ENCODE measurements around the gene COL4A2.
A peak's percentile ranks its signal among the peaks of the same experiment; 100 is the strongest.

Gene COL4A2

GRCh38 chr13:110557610-110558305, 250.7 kb downstream of the COL4A2 start:
- TF ChIP-seq FOXK2 (IDR thresholded peaks at IDR 0.05) = no peak
- no peak for TF ChIP-seq FOXM1 (IDR thresholded peaks at IDR 0.05; ENCODE audit: borderline replicate concordance)
- no peak for TF ChIP-seq TARDBP (IDR thresholded peaks at IDR 0.05)
- TF ChIP-seq NFRKB (IDR thresholded peaks at IDR 0.05) = no peak
- TF ChIP-seq LEF1 (IDR thresholded peaks at IDR 0.05; ENCODE audit: borderline replicate concordance) = no peak
- TF ChIP-seq ELF4 (IDR thresholded peaks at IDR 0.05) = no peak
- TF ChIP-seq SUZ12 (IDR thresholded peaks at IDR 0.05) = no peak
- no peak for TF ChIP-seq ARNT (IDR thresholded peaks at IDR 0.05)
- TF ChIP-seq BHLHE40 (IDR thresholded peaks at IDR 0.05; ENCODE audit: borderline replicate concordance) = no peak
- TF ChIP-seq ZNF384 (IDR thresholded peaks at IDR 0.05) = no peak
- no peak for TF ChIP-seq L3MBTL2 (conservative IDR thresholded peaks at IDR 0.05)
- TF ChIP-seq SP1 (IDR thresholded peaks at IDR 0.05) = no peak
- POLR2A ChIA-PET = no interaction called here
- CTCF ChIA-PET = no interaction called here
- DNase-seq (ENCODE audit: extremely low spot score) = no peak

- ChIA-PET CTCF (no interaction called here), POLR2A (no interaction called here)
- DNase-seq (ENCODE audit: extremely low spot score) = no peak
- TF ChIP-seq NFRKB (IDR thresholded peaks at IDR 0.05) (no peak), L3MBTL2 (conservative IDR thresholded peaks at IDR 0.05) (no peak), LEF1 (IDR thresholded peaks at IDR 0.05; ENCODE audit: borderline replicate concordance) (no peak), PKNOX1 (IDR thresholded peaks at IDR 0.05) (no peak), SP1 (IDR thresholded peaks at IDR 0.05) (no peak), ARNT (IDR thresholded peaks at IDR 0.05) (no peak), FOXM1 (IDR thresholded peaks at IDR 0.05; ENCODE audit: borderline replicate concordance) (no peak), HDGF (IDR thresholded peaks at IDR 0.05; ENCODE audit: borderline replicate concordance) (no peak), FOXA1 (IDR thresholded peaks at IDR 0.05) (no peak), BHLHE40 (IDR thresholded peaks at IDR 0.05; ENCODE audit: borderline replicate concordance) (no peak), SUZ12 (IDR thresholded peaks at IDR 0.05) (no peak)
Measured at GRCh38 chr13:110559429-110559943, 252.4 kb downstream of the COL4A2 start.

GRCh38 chr13:110559986-110560385, 252.9 kb downstream of the COL4A2 start:
- DNase-seq (ENCODE audit: extremely low spot score) = no peak
- ChIA-PET POLR2A (no interaction called here), CTCF (no interaction called here)
- TF ChIP-seq L3MBTL2 (conservative IDR thresholded peaks at IDR 0.05) (no peak), FOXK2 (IDR thresholded peaks at IDR 0.05) (no peak), FOXM1 (IDR thresholded peaks at IDR 0.05; ENCODE audit: borderline replicate concordance) (no peak), TARDBP (IDR thresholded peaks at IDR 0.05) (no peak)

DNA sequence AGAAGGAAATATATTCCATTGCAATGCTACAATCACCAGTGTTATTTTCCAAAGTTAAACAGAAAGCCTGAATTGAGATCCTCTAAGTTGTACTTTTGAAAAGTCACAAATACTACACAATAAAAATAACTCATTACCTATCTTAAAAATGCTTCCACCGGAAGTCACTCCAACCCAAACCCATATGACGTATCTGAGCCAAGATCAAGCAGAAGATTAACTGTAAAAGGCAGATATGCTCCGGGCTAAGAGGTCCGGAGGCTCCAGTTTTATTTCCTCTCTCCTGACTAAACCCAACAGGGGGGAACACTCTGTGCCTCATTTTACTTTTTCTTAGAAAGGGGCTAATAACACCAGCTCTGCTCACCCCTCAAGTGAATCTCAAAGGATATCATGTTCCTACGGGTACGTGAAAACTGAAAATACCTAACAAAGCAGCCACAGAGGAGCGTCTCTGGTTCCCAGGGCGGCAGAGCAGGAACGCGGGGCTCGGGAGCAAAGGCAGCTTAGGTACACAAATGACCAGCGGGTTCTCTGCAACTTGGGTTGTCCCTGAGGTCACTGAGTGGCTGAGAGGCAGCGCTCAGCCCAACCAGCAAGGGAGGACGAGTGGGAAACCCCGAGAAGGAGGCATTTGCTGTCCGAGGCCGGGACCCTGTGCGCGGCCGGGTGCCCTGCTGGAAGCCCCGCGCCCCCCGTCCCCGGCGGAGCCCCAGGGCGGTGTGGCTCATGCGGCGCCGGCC, 253.7 kb downstream of the COL4A2 start:
- CTCF ChIA-PET = no interaction called here
- TF ChIP-seq CTBP1 (IDR thresholded peaks at IDR 0.05; ENCODE audit: borderline replicate concordance) (no peak), FOXM1 (IDR thresholded peaks at IDR 0.05; ENCODE audit: borderline replicate concordance) (no peak), LEF1 (IDR thresholded peaks at IDR 0.05; ENCODE audit: borderline replicate concordance) (no peak), ARNT (IDR thresholded peaks at IDR 0.05) (no peak), FOXA1 (IDR thresholded peaks at IDR 0.05) (no peak), HDGF (IDR thresholded peaks at IDR 0.05; ENCODE audit: borderline replicate concordance) (no peak)
- POLR2A ChIA-PET = interaction anchor here (1.0 to 1.6 kb wide), 2 partner anchors 54 to 105 kb away, joined by 3 to 6 read pairs; partner anchors contain the start of gene NAXD
- peak; percentile 14 for DNase-seq (ENCODE audit: extremely low spot score)

DNA sequence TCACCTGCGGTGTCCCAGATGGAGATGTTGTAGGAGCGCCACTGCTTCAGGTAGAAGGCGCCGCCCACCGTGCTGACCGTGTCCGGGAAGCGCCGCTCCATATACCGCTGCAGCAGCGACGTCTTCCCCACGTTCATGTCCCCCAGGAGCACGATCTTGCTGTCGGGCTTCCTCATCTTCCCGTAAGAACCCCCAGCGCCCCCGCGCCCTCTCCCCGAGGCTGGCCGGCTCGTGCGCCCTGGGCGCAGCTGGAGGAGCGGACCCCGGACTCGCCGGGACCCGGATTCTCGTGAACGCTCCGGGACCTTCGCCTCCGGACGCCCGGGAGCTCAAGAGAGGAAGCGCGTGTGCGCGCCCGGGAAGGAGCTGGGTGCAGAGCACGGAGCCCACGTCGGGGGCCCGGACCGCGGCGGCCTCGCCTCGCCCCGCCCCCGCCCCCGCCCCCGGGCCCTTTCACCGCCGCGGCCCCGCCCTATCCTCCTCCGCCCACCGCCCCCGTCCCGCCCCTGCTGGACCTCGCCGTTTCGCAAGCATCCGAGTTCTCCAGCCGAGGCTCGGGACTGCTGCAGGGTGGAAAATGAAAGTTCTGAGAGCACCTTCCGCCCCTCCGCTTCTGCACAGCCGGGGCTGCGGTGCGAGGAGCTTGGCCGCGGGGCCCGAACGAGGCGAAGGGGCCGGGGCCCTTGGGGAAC, 254.4 kb downstream of the COL4A2 start, which contains the start of gene RAB20:
Gene RAB20 (minus strand): TSS at position 379 of the 692 bp plus-strand sequence. CDS start 203 bp downstream, at position 176.
- CTCF ChIA-PET = interaction anchor here (0.7 kb wide), 1 partner anchor 57 kb away, joined by 3 read pairs; no protein-coding TSS in a partner anchor
- TF ChIP-seq PKNOX1 (IDR thresholded peaks at IDR 0.05) = no peak
- TF ChIP-seq L3MBTL2 (conservative IDR thresholded peaks at IDR 0.05) = peak; percentile 58

DNA sequence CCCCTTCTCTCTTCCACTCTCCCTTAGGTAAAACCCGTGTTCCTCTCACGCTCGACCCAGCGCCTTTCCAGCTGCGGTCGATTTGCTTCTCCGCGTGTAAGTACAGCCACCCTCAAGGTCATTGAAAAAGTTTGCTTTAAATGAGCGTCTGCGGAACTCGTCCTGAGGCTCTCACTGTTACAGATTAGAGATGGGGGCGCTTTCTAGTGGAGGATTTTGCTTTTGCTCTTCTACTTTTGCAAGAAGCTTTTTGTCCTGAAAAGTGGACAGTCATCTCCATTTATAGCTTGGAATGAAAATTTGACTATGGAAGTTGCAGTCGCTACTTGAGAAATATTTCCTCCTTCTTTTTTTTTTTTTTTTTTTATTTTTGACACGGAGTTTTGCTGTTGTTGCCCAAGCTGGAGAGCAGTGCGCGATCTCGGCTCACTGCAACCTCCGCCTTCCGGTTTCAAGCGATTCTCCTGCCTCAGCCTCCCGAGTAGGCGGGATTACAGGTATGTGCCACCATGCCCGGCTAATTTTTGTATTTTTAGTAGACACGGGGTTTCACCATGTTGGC, 255.0 kb downstream of the COL4A2 start:
- CTCF ChIA-PET = interaction anchor here (0.7 kb wide), 1 partner anchor 58 kb away, joined by 3 read pairs; no protein-coding TSS in a partner anchor
- POLR2A ChIA-PET = interaction anchor here (0.7 to 1.6 kb wide), 3 partner anchors 14 to 106 kb away, joined by 3 to 6 read pairs (median 3); partner anchors contain the start of gene NAXD
- DNase-seq (ENCODE audit: extremely low spot score) = no peak
- TF ChIP-seq SP1 (IDR thresholded peaks at IDR 0.05) = no peak
- TF ChIP-seq ELF4 (IDR thresholded peaks at IDR 0.05) = no peak
- TF ChIP-seq CTBP1 (IDR thresholded peaks at IDR 0.05; ENCODE audit: borderline replicate concordance) = no peak
- no peak for TF ChIP-seq NFRKB (IDR thresholded peaks at IDR 0.05)
- TF ChIP-seq FOXM1 (IDR thresholded peaks at IDR 0.05; ENCODE audit: borderline replicate concordance) = no peak
- no peak for TF ChIP-seq BHLHE40 (IDR thresholded peaks at IDR 0.05; ENCODE audit: borderline replicate concordance)
- TF ChIP-seq HDGF (IDR thresholded peaks at IDR 0.05; ENCODE audit: borderline replicate concordance) = no peak

More for the DNA sequence above, 254.4 kb downstream of the COL4A2 start, which contains the start of gene RAB20:
- peak; percentile 73 for DNase-seq (ENCODE audit: extremely low spot score)
- POLR2A ChIA-PET = interaction anchor here (0.7 to 1.6 kb wide), 3 partner anchors 15 to 106 kb away, joined by 3 to 6 read pairs (median 3); partner anchors contain the start of gene NAXD
